Measurements from ENCODE around the gene COL1A2.

COL1A2 gene

GRCh38 chr7:94425546-94425945, 30.9 kb downstream of the COL1A2 start:
- no peak overlapping the region for H3K27ac ChIP-seq
- no peak for TF ChIP-seq CTCF (conservative IDR thresholded peaks at IDR 0.05)

- no peak for TF ChIP-seq CTCF (conservative IDR thresholded peaks at IDR 0.05)
- no peak overlapping the region for H3K27ac ChIP-seq
Measured at GRCh38 chr7:94426980-94427875, 32.5 kb downstream of the COL1A2 start.

GRCh38 chr7:94429153-94429552, 34.5 kb downstream of the COL1A2 start:
- no peak for TF ChIP-seq CTCF (conservative IDR thresholded peaks at IDR 0.05)
- no peak overlapping the region for H3K27ac ChIP-seq

- H3K27ac ChIP-seq = no peak overlapping the region
- no peak for TF ChIP-seq CTCF (conservative IDR thresholded peaks at IDR 0.05)
Measured at GRCh38 chr7:94431176-94431575, 36.5 kb downstream of the COL1A2 start.

- no peak overlapping the region for H3K27ac ChIP-seq
- TF ChIP-seq CTCF (conservative IDR thresholded peaks at IDR 0.05) = no peak
Measured at GRCh38 chr7:94431619-94432280, 37.1 kb downstream of the COL1A2 start.

- no peak overlapping the region for H3K27ac ChIP-seq
- TF ChIP-seq CTCF (conservative IDR thresholded peaks at IDR 0.05) = no peak
Measured at GRCh38 chr7:94432281-94432670, 37.6 kb downstream of the COL1A2 start.

- no peak overlapping the region for H3K27ac ChIP-seq
- no peak for TF ChIP-seq CTCF (conservative IDR thresholded peaks at IDR 0.05)
Measured at GRCh38 chr7:94432817-94433216, 38.1 kb downstream of the COL1A2 start.
